ENCODE results near the gene STK10. TPM values are rescaled to one million over a fixed set of nuclear protein-coding genes. Genes with fewer than 3 reads are reported as not detected.
"Not testable (repeated sequence)": the region's sequence is repeated elsewhere in the genome, so short reads cannot be mapped to it uniquely, and the experiment has no call there.

The STK10 gene
- total RNA-seq, 2 donors from 2014 or later = 25.6 to 39.2 TPM

GRCh38 chr5:172028167-172028566, 159.9 kb downstream of the STK10 start:
- ATAC-seq (ENCODE audit: insufficient number of reproducible peaks, low FRiP score, low read depth) = no peak
- Histone ChIP-seq H3K36me3 (no peaks in the 10 kb centered on the region), H3K27ac (no peak overlapping the region), H3K4me1 (ENCODE audit: control insufficient read depth in 1 of 2, low read depth in 2 of 2) (no peaks in the 10 kb centered on the region), H3K9me3 (no peaks in the 10 kb centered on the region), H3K4me3 (no peak overlapping the region), H3K27me3 (replicated peaks; ENCODE audit: insufficient read depth) (no peaks in the 10 kb centered on the region)
- no peak for TF ChIP-seq CTCF (IDR thresholded peaks at IDR 0.05)
- DNase-seq (ENCODE audit: low spot score) = no peak

- H3K4me1 ChIP-seq (ENCODE audit: control insufficient read depth in 1 of 2, low read depth in 2 of 2); ATAC-seq (ENCODE audit: insufficient number of reproducible peaks, low FRiP score, low read depth); H3K9me3 ChIP-seq; H3K27ac ChIP-seq; DNase-seq (ENCODE audit: low spot score); H3K4me3 ChIP-seq; H3K36me3 ChIP-seq; H3K27me3 ChIP-seq (replicated peaks; ENCODE audit: insufficient read depth): not testable (repeated sequence)
Measured at GRCh38 chr5:172020110-172020786, 167.8 kb downstream of the STK10 start.

GRCh38 chr5:172015346-172015745, 172.7 kb downstream of the STK10 start:
- Histone ChIP-seq H3K36me3 (no peaks in the 10 kb centered on the region), H3K4me3 (no peak overlapping the region), H3K9me3 (no peaks in the 10 kb centered on the region), H3K27me3 (replicated peaks; ENCODE audit: insufficient read depth) (no peaks in the 10 kb centered on the region), H3K4me1 (ENCODE audit: control insufficient read depth in 1 of 2, low read depth in 2 of 2) (no peaks in the 10 kb centered on the region), H3K27ac (no peak overlapping the region)
- ATAC-seq (ENCODE audit: insufficient number of reproducible peaks, low FRiP score, low read depth) = no peak
- DNase-seq (ENCODE audit: low spot score) = no peak
- no peak for TF ChIP-seq CTCF (IDR thresholded peaks at IDR 0.05)

GRCh38 chr5:172010278-172010677, 177.7 kb downstream of the STK10 start:
- ATAC-seq (ENCODE audit: insufficient number of reproducible peaks, low FRiP score, low read depth) (no peak), DNase-seq (ENCODE audit: low spot score) (no peak)
- H3K27me3 ChIP-seq (replicated peaks; ENCODE audit: insufficient read depth) = no peaks in the 10 kb centered on the region
- H3K4me3 ChIP-seq = no peak overlapping the region
- no peaks in the 10 kb centered on the region for H3K36me3 ChIP-seq
- no peaks in the 10 kb centered on the region for H3K9me3 ChIP-seq
- no peak overlapping the region for H3K27ac ChIP-seq
- peaks cover under 1 to 10% of the 10 kb centered on the region in 2 donors for H3K4me1 ChIP-seq (ENCODE audit: control insufficient read depth in 1 of 2, low read depth in 2 of 2)
- no peak for TF ChIP-seq CTCF (IDR thresholded peaks at IDR 0.05)

GRCh38 chr5:172009536-172010270, 178.3 kb downstream of the STK10 start:
- peaks cover 6 to 16% of the 10 kb centered on the region in 2 donors for H3K4me1 ChIP-seq (ENCODE audit: control insufficient read depth in 1 of 2, low read depth in 2 of 2)
- ATAC-seq (ENCODE audit: insufficient number of reproducible peaks, low FRiP score, low read depth) (no peak), DNase-seq (ENCODE audit: low spot score) (no peak)
- H3K4me3 ChIP-seq = no peak overlapping the region
- no peak for TF ChIP-seq CTCF (IDR thresholded peaks at IDR 0.05)
- H3K36me3 ChIP-seq = no peaks in the 10 kb centered on the region
- H3K9me3 ChIP-seq = no peaks in the 10 kb centered on the region
- H3K27ac ChIP-seq = no peak overlapping the region
- no peaks in the 10 kb centered on the region for H3K27me3 ChIP-seq (replicated peaks; ENCODE audit: insufficient read depth)

Data from thoracic aorta (tissue), 2 donors.